ENCODE data around the gene CASZ1.

CASZ1 gene

GRCh38 chr1:10820422-10820821 is 24.0 kb upstream of the CASZ1 start:
- no peak for DNase-seq

GRCh38 chr1:10819198-10819901 is 22.9 kb upstream of the CASZ1 start:
- DNase-seq: no peak

- DNase-seq: no peak
Measured at GRCh38 chr1:10818262-10819197, 22.1 kb upstream of the CASZ1 start.

- DNase-seq: no peak
Measured at GRCh38 chr1:10816743-10817369, 20.4 kb upstream of the CASZ1 start.

GRCh38 chr1:10816233-10816632 is 19.8 kb upstream of the CASZ1 start:
- DNase-seq: no peak

- DNase-seq: no peak
Measured at GRCh38 chr1:10815858-10816195, 19.4 kb upstream of the CASZ1 start.

- DNase-seq: no peak
Measured at GRCh38 chr1:10814976-10815857, 18.8 kb upstream of the CASZ1 start.

- no peak for DNase-seq
Measured at GRCh38 chr1:10814312-10814711, 17.9 kb upstream of the CASZ1 start.

- no peak for DNase-seq
Measured at GRCh38 chr1:10813799-10814198, 17.4 kb upstream of the CASZ1 start.

GRCh38 chr1:10812387-10812915 is 16.0 kb upstream of the CASZ1 start:
- no peak for DNase-seq

GRCh38 chr1:10808441-10808840 is 12.0 kb upstream of the CASZ1 start:
- DNase-seq: no peak

GRCh38 chr1:10806966-10807365 is 10.5 kb upstream of the CASZ1 start:
- no peak for DNase-seq

GRCh38 chr1:10803971-10804820 is 7.8 kb upstream of the CASZ1 start:
- no peak for DNase-seq

GRCh38 chr1:10802944-10803715 is 6.7 kb upstream of the CASZ1 start:
- no peak for DNase-seq

GRCh38 chr1:10800778-10801177 is 4.3 kb upstream of the CASZ1 start:
- no peak for DNase-seq

GRCh38 chr1:10799726-10800125 is 3.3 kb upstream of the CASZ1 start:
- DNase-seq: no peak

GRCh38 chr1:10795276-10796021 is 997 bp downstream of the CASZ1 start:
- DNase-seq: no peak

GRCh38 chr1:10794724-10795275 is 1.6 kb downstream of the CASZ1 start:
- no peak for DNase-seq

GRCh38 chr1:10793129-10793651 is 3.3 kb downstream of the CASZ1 start:
- no peak for DNase-seq

Data from activated T-cell treated with anti-CD3 and anti-CD28 coated beads, Interleukin-2, amount 50 U/mL, for 1 hour (primary cell).